Activated CD4-positive, alpha-beta T cell treated with anti-CD3 and anti-CD28 coated beads, Interleukin-2, amount 10 ng/mL, durations not matched to agents 24 days and 14 days (primary cell): ENCODE results near the gene KRTCAP2. TPM values are rescaled to one million over a fixed set of nuclear protein-coding genes. Genes with fewer than 3 reads are reported as not detected.
A peak's percentile ranks its signal among the peaks of the same experiment; 100 is the strongest.
"Not testable (repeated sequence)": the region's sequence is repeated elsewhere in the genome, so short reads cannot be mapped to it uniquely, and the experiment has no call there.

Source experiments
- DNase-seq: peaks from one replicate; pipeline ENCODE4 v3.0.0; 2022
- H3K27ac Mint-ChIP-seq: one replicate; pipeline ENCODE4 v1.8.0; 2022; ENCODE audit warnings: mild to moderate bottlenecking, mixed read lengths
- H3K27me3 Mint-ChIP-seq: one replicate; pipeline ENCODE4 v1.8.0; 2022; ENCODE audit warnings: mixed read lengths
- H3K36me3 Mint-ChIP-seq: one replicate; pipeline ENCODE4 v1.8.0; 2022; ENCODE audit warnings: low read depth, mild to moderate bottlenecking, mixed read lengths
- H3K4me1 Mint-ChIP-seq: one replicate; pipeline ENCODE4 v1.8.0; 2021; ENCODE audit warnings: mixed read lengths
- H3K4me3 Mint-ChIP-seq: one replicate; pipeline ENCODE4 v1.8.0; 2022; ENCODE audit warnings: mild to moderate bottlenecking, moderate library complexity, mixed read lengths
- H3K9me3 Mint-ChIP-seq: one replicate; pipeline ENCODE4 v1.8.0; 2021; ENCODE audit warnings: mixed read lengths
- intact Hi-C: fragments of 100-400 bp; cut with micrococcal nuclease; formaldehyde crosslinking; loops from one replicate; pipeline ENCODE4 v1.15.1; 2023
- total RNA-seq: library from RNA; stranded (reverse); gene quantifications from 2 replicates; pipeline ENCODE4 v1.2.3, GENCODE V29; 2022

KRTCAP2 gene
- total RNA-seq, 1 donor from 2014 or later, result 244 TPM

GRCh38 chr1:155195201-155196102 lies 22.3 kb upstream of the KRTCAP2 start:
- intact Hi-C loops, result no loop called here
- peak overlapping the region; percentile 89 for H3K4me3 Mint-ChIP-seq
- peaks cover 17% of the 10 kb centered on the region for H3K36me3 Mint-ChIP-seq
- H3K9me3 Mint-ChIP-seq, result no peaks in the 10 kb centered on the region
- DNase-seq, result no peak
- H3K27me3 Mint-ChIP-seq, result no peaks in the 10 kb centered on the region
- H3K27ac Mint-ChIP-seq, result peak overlapping the region; percentile 90
- H3K4me1 Mint-ChIP-seq, result peaks cover 34% of the 10 kb centered on the region

- Mint-ChIP-seq H3K4me3 (peak overlapping the region; percentile 97), H3K27ac (peak overlapping the region; percentile 100), H3K36me3 (peaks cover 17% of the 10 kb centered on the region), H3K4me1 (peaks cover 34% of the 10 kb centered on the region)
- not testable (repeated sequence) for DNase-seq, H3K9me3 Mint-ChIP-seq, H3K27me3 Mint-ChIP-seq
- intact Hi-C loops, result loop anchor here (1.0 to 5.0 kb wide), 7 partner anchors 15 to 212 kb away; partner anchors contain the start of genes FDPS, FLAD1, KRTCAP2 and TRIM46
Measured at GRCh38 chr1:155193991-155194240, 20.8 kb upstream of the KRTCAP2 start.

GRCh38 chr1:155193275-155193990 lies 20.3 kb upstream of the KRTCAP2 start:
- intact Hi-C loops, result loop anchor here (1.0 to 5.0 kb wide), 4 partner anchors 17 to 211 kb away; partner anchors contain the start of genes FDPS, FLAD1 and ZBTB7B
- Mint-ChIP-seq H3K4me3 (peak overlapping the region; percentile 97), H3K36me3 (peaks cover 17% of the 10 kb centered on the region), H3K27ac (peak overlapping the region; percentile 100), H3K9me3 (no peaks in the 10 kb centered on the region), H3K4me1 (peaks cover 34% of the 10 kb centered on the region), H3K27me3 (no peaks in the 10 kb centered on the region)
- peak; percentile 94 for DNase-seq

- Mint-ChIP-seq H3K4me3 (peak overlapping the region; percentile 97), H3K4me1 (peaks cover 38% of the 10 kb centered on the region), H3K36me3 (peaks cover 11% of the 10 kb centered on the region), H3K9me3 (no peaks in the 10 kb centered on the region), H3K27me3 (no peaks in the 10 kb centered on the region), H3K27ac (peak overlapping the region; percentile 100)
- DNase-seq, result no peak
- intact Hi-C loops, result loop anchor here (1.0 to 5.0 kb wide), 4 partner anchors 16 to 210 kb away; partner anchors contain the start of genes FDPS, FLAD1 and ZBTB7B
Measured at GRCh38 chr1:155192346-155193274, 19.5 kb upstream of the KRTCAP2 start.

GRCh38 chr1:155191904-155192303 lies 18.8 kb upstream of the KRTCAP2 start:
- no peaks in the 10 kb centered on the region for H3K9me3 Mint-ChIP-seq
- peaks cover 39% of the 10 kb centered on the region for H3K4me1 Mint-ChIP-seq
- intact Hi-C loops, result loop anchor here (5.0 kb wide), 3 partner anchors 115 to 210 kb away; partner anchors contain the start of genes FDPS, FLAD1 and ZBTB7B
- H3K27ac Mint-ChIP-seq, result peak overlapping the region; percentile 94
- DNase-seq, result no peak
- H3K36me3 Mint-ChIP-seq, result peaks cover 9% of the 10 kb centered on the region
- peak overlapping the region; percentile 75 for H3K4me3 Mint-ChIP-seq
- no peaks in the 10 kb centered on the region for H3K27me3 Mint-ChIP-seq

- H3K4me1 Mint-ChIP-seq, result peaks cover 33% of the 10 kb centered on the region
- not testable (repeated sequence) for DNase-seq, H3K36me3 Mint-ChIP-seq, H3K4me3 Mint-ChIP-seq, H3K27me3 Mint-ChIP-seq, H3K9me3 Mint-ChIP-seq, H3K27ac Mint-ChIP-seq
- intact Hi-C loops, result loop anchor here (5.0 kb wide), 3 partner anchors 117 to 208 kb away; partner anchors contain the start of genes FDPS, FLAD1 and ZBTB7B
Measured at GRCh38 chr1:155189926-155190325, 16.8 kb upstream of the KRTCAP2 start.

GRCh38 chr1:155188268-155188667 lies 15.2 kb upstream of the KRTCAP2 start:
- H3K4me3 Mint-ChIP-seq, result peak overlapping the region; percentile 2
- intact Hi-C loops, result no loop called here

GRCh38 chr1:155187456-155187891 lies 14.4 kb upstream of the KRTCAP2 start:
- no peak overlapping the region for H3K4me3 Mint-ChIP-seq
- H3K4me1 Mint-ChIP-seq, result peaks cover 18% of the 10 kb centered on the region
- H3K9me3 Mint-ChIP-seq, result no peaks in the 10 kb centered on the region
- intact Hi-C loops, result no loop called here
- no peaks in the 10 kb centered on the region for H3K27me3 Mint-ChIP-seq
- peaks cover 9% of the 10 kb centered on the region for H3K36me3 Mint-ChIP-seq
- peak overlapping the region; percentile 55 for H3K27ac Mint-ChIP-seq
- DNase-seq, result no peak

More at GRCh38 chr1:155188268-155188667, 15.2 kb upstream of the KRTCAP2 start:
- no peak for DNase-seq
- Mint-ChIP-seq H3K4me1 (peaks cover 21% of the 10 kb centered on the region), H3K9me3 (no peaks in the 10 kb centered on the region), H3K36me3 (peaks cover 7% of the 10 kb centered on the region), H3K27me3 (no peaks in the 10 kb centered on the region), H3K27ac (peak overlapping the region; percentile 55)

GRCh38 chr1:155186794-155187455 lies 13.8 kb upstream of the KRTCAP2 start:
- DNase-seq, result no peak
- no peak overlapping the region for H3K27ac Mint-ChIP-seq
- intact Hi-C loops, result no loop called here

DNA sequence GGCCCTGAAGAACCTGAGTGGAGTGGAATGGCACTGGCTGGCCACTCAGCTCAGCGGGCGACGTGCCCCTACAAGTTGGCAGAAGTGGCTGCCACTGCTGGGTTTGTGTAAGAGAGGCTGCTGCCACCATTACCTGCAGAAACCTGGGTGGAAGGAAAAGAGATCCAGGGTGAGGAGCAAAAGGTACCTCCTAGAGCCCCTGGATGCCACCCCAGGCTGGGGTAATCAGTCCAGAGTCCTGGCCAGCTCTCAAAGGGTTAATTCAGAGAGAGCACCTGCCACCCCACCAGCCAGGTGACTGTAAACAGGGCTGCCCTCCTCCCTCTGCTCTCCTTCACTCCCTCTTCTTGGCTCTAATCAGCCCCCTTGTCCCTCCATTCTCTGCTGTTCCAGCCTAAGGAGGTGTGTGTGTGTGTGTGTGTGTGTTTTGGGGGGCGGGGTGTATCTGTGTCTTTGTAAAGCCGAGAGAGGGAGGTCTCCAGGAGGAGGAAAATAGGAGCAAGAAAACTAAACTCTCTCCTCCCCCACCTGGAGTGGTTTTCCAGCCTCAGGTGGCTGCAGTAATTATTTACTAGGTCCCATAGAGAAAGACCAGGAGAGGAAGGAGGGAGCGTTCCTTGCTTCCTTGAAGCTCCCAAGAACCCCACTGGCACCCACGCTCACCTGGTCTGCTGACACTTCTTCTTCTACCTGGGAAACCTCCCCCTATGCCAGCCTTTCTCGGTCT lies 13.1 kb upstream of the KRTCAP2 start:
- Mint-ChIP-seq H3K27ac (no peak overlapping the region), H3K9me3 (no peaks in the 10 kb centered on the region), H3K36me3 (peaks cover 15% of the 10 kb centered on the region), H3K4me3 (no peak overlapping the region), H3K27me3 (no peaks in the 10 kb centered on the region), H3K4me1 (peaks cover 11% of the 10 kb centered on the region)
- intact Hi-C loops, result no loop called here
- no peak for DNase-seq

More at GRCh38 chr1:155186794-155187455, 13.8 kb upstream of the KRTCAP2 start:
- H3K4me1 Mint-ChIP-seq, result peaks cover 13% of the 10 kb centered on the region
- H3K36me3 Mint-ChIP-seq, result peaks cover 13% of the 10 kb centered on the region
- H3K27me3 Mint-ChIP-seq, result no peaks in the 10 kb centered on the region
- no peak overlapping the region for H3K4me3 Mint-ChIP-seq
- H3K9me3 Mint-ChIP-seq, result no peaks in the 10 kb centered on the region

- no peak for DNase-seq
- no peaks in the 10 kb centered on the region for H3K9me3 Mint-ChIP-seq
- intact Hi-C loops, result no loop called here
- peaks cover 11% of the 10 kb centered on the region for H3K4me1 Mint-ChIP-seq
- H3K27ac Mint-ChIP-seq, result peak overlapping the region; percentile 13
- no peak overlapping the region for H3K4me3 Mint-ChIP-seq
- H3K36me3 Mint-ChIP-seq, result peaks cover 16% of the 10 kb centered on the region
- H3K27me3 Mint-ChIP-seq, result no peaks in the 10 kb centered on the region
Measured at GRCh38 chr1:155185783-155186066, 12.6 kb upstream of the KRTCAP2 start.
